ENCODE data around the gene UBE2E3. TPM values are rescaled to one million over a fixed set of nuclear protein-coding genes. Genes with fewer than 3 reads are reported as not detected.

UBE2E3 gene
- total and polyA plus RNA-seq, 2 experiments from 2014 or later: 111 to 112 TPM

DNA sequence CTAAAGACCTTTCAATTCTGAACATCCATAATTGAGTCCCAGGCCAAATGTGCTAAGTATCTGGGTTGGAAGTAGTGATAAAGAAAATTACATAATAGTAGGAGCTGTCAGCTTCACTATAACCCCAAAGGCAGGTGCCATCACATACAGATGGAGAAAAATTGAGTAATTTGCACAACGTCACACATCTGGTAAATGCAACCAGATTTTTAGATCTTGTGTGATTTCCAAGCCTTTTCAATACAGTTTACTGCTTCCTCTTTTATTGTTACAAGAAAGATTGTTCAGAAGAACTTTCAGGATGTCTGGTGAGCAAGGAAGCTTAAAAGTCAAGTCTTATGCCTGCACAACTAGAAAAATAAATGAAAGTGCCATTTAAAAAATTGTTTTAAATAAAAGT, 62.3 kb downstream of the UBE2E3 start:
- Mint-ChIP-seq H3K9me3 (no peaks in the 10 kb centered on the region), H3K4me3 (no peak overlapping the region), H3K27ac (no peak overlapping the region), H3K27me3 (ENCODE audit: insufficient read depth, low read depth, poor library complexity) (peaks cover 2% of the 10 kb centered on the region), H3K4me1 (no peaks in the 10 kb centered on the region; the same call in 2 of the 3 replicates), H3K36me3 (ENCODE audit: low read depth) (no peaks in the 10 kb centered on the region)
- H3K4me2 ChIP-seq: no peak overlapping the region
- no peaks in the 10 kb centered on the region for H3K27me3 ChIP-seq (ENCODE audit: insufficient read depth)
- ATAC-seq: no peak
- no peak overlapping the region for H3K4me3 ChIP-seq
- H4K20me1 ChIP-seq (replicated peaks; ENCODE audit: insufficient read depth): peaks cover 9% of the 10 kb centered on the region
- TF ChIP-seq ETS1 (IDR thresholded peaks at IDR 0.05): no peak
- TF ChIP-seq REST (IDR thresholded peaks at IDR 0.05; ENCODE audit: unreplicated experiment): no peak
- no peak for TF ChIP-seq POLR2AphosphoS5 (IDR thresholded peaks at IDR 0.05; ENCODE audit: low read depth)
- TF ChIP-seq EZH2 (IDR thresholded peaks at IDR 0.05; ENCODE audit: low read depth, unreplicated experiment): no peak
- no peak for TF ChIP-seq ZNF114 (CRISPR knock-in tag; IDR thresholded peaks at IDR 0.05)
- TF ChIP-seq ZNF462 (CRISPR knock-in tag; IDR thresholded peaks at IDR 0.05): no peak
- TF ChIP-seq, protein P1, sequence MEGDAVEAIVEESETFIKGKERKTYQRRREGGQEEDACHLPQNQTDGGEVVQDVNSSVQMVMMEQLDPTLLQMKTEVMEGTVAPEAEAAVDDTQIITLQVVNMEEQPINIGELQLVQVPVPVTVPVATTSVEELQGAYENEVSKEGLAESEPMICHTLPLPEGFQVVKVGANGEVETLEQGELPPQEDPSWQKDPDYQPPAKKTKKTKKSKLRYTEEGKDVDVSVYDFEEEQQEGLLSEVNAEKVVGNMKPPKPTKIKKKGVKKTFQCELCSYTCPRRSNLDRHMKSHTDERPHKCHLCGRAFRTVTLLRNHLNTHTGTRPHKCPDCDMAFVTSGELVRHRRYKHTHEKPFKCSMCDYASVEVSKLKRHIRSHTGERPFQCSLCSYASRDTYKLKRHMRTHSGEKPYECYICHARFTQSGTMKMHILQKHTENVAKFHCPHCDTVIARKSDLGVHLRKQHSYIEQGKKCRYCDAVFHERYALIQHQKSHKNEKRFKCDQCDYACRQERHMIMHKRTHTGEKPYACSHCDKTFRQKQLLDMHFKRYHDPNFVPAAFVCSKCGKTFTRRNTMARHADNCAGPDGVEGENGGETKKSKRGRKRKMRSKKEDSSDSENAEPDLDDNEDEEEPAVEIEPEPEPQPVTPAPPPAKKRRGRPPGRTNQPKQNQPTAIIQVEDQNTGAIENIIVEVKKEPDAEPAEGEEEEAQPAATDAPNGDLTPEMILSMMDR (conservative IDR thresholded peaks at IDR 0.05; ENCODE audit: low read depth in 2 of 2): no peak
- no peak for TF ChIP-seq EZH2phosphoT487 (IDR thresholded peaks at IDR 0.05; ENCODE audit: unreplicated experiment)
- TF ChIP-seq ZNF331 (CRISPR knock-in tag; IDR thresholded peaks at IDR 0.05; ENCODE audit: low read depth): no peak
- no peak for TF ChIP-seq CREB1 (CRISPR knock-in tag; IDR thresholded peaks at IDR 0.05; ENCODE audit: low read depth)
- TF ChIP-seq NANOG (IDR thresholded peaks at IDR 0.05; ENCODE audit: borderline replicate concordance): no peak
- TF ChIP-seq STAT1 (IDR thresholded peaks at IDR 0.05; ENCODE audit: unreplicated experiment): no peak
- no peak for TF ChIP-seq JUNB (IDR thresholded peaks at IDR 0.05; ENCODE audit: unreplicated experiment)
- no peak overlapping the region for H2AFZ ChIP-seq
- no peaks in the 10 kb centered on the region for H3K9me2 ChIP-seq (ENCODE audit: insufficient read depth)
- peaks cover 7% of the 10 kb centered on the region; the same call in 1 of the 2 replicates for H3K4me1 ChIP-seq (ENCODE audit: insufficient read depth)
- H3F3A ChIP-seq (replicated peaks; ENCODE audit: low read depth): no peaks in the 10 kb centered on the region
- DNase-seq (ENCODE audit: low spot score): no peak
- H3K36me3 ChIP-seq (ENCODE audit: insufficient read depth): no peaks in the 10 kb centered on the region
- peaks cover 97% of the 10 kb centered on the region for H3K79me2 ChIP-seq (replicated peaks; ENCODE audit: insufficient read depth)
- no peak overlapping the region for H3K27ac ChIP-seq (ENCODE audit: low read depth)

Data from GM23338 (cell line).